HFFc6 (cell line): ENCODE results near the gene TBC1D22B. TPM values are rescaled to one million over a fixed set of nuclear protein-coding genes. Genes with fewer than 3 reads are reported as not detected.

ENCODE experiments used
- DNase-seq: peaks from one replicate; pipeline ENCODE4 v3.0.0-alpha.2; 2018
- H3K27ac Mint-ChIP-seq: 2 replicates; pipeline ENCODE4 v1.8.0; 2020; ENCODE audit warnings: mild to moderate bottlenecking, mixed read lengths
- H3K27me3 Mint-ChIP-seq: 2 replicates; pipeline ENCODE4 v1.8.0; 2021; ENCODE audit warnings: mild to moderate bottlenecking, moderate library complexity, mixed read lengths; ENCODE audit not compliant: insufficient read depth
- H3K36me3 Mint-ChIP-seq: 2 replicates; pipeline ENCODE4 v1.8.0; 2021; ENCODE audit warnings: low read depth, mixed read lengths
- H3K4me1 Mint-ChIP-seq: 2 replicates; pipeline ENCODE4 v1.8.0; 2020; ENCODE audit warnings: low read depth, mixed read lengths
- H3K4me3 Mint-ChIP-seq: 2 replicates; pipeline ENCODE4 v1.8.0; 2020; ENCODE audit warnings: mild to moderate bottlenecking, moderate library complexity, mixed read lengths
- H3K9me3 Mint-ChIP-seq: 2 replicates; pipeline ENCODE4 v1.8.0; 2020; ENCODE audit warnings: mild to moderate bottlenecking, mixed read lengths
- CTCF ChIP-seq: fragments of 200-600 bp; sonication (generic); IDR thresholded peaks from 2 replicates; pipeline ENCODE4 v1.5.0; 2021; ENCODE audit warnings: antibody characterized with exemption, mild to moderate bottlenecking
- total RNA-seq, 6 experiments: library from RNA; stranded (reverse); fragmentation: NEBNext Ultra II Directional; extraction: Animal tissue kit (Norgen Biotek cat#: 25700); gene quantifications; 2 replicates in 1 of 6; 3 replicates in 5 of 6; pipeline ENCODE4 v1.2.3, GENCODE V29; 2021

The TBC1D22B gene
- total RNA-seq, 6 experiments from 2014 or later = 9.0 to 9.6 (median 9.2) TPM

DNA sequence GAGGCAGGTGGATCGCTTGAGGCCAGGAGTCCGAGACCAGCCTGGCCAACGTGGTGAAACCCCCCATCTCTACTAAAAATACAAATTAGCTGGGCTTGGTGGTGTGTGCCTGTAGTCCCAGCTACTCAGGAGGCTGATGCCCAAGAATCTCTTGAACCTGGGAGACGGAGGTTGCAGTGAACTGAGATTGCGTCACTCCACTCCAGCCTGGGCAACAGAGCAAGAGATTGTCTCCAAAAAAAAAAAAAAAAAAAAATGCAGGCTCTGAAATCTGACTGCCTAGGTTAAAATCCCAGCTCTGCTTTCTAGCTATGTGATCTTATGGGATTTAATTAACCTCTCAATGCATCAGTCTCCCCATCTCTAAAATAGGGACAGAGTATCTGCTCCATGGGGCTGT lies 3.6 kb downstream of the TBC1D22B start:
- no peak for TF ChIP-seq CTCF
- no peak for DNase-seq
- no peaks in the 10 kb centered on the region for H3K36me3 Mint-ChIP-seq
- no peak overlapping the region for H3K27ac Mint-ChIP-seq
- H3K4me3 Mint-ChIP-seq = no peak overlapping the region
- peaks cover 4% of the 10 kb centered on the region for H3K27me3 Mint-ChIP-seq
- no peaks in the 10 kb centered on the region for H3K9me3 Mint-ChIP-seq
- H3K4me1 Mint-ChIP-seq = peaks cover 50% of the 10 kb centered on the region

DNA sequence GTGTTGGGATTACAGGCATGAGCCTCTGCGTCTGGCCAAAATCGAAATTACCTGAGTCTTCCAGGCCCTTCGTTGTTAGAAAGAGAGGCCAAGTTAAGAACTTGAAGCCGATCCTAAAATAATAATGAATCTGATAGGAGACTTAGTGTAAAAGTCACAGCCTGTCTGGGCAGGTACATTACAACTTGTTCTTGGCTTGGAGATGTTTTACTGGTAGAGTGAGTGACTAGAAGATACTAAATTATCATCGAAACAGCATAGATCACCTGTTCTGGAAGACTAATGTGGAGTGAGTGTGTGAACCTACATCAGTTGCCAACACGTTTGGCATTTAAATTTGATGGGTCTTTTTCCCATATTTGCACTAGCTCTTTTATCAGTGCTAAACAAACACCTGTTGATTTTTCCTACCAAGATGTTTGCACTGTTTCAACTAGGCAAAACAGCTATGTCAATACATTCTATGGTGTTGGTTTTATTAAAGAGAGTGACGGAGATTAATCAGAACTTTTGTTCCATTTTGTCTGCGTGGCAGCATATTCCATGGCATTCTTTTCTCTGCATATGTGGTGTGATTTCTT lies 5.0 kb downstream of the TBC1D22B start:
- H3K4me1 Mint-ChIP-seq = peaks cover 36% of the 10 kb centered on the region
- H3K36me3 Mint-ChIP-seq = no peaks in the 10 kb centered on the region
- no peak overlapping the region for H3K4me3 Mint-ChIP-seq
- DNase-seq = no peak
- no peak overlapping the region for H3K27ac Mint-ChIP-seq
- no peaks in the 10 kb centered on the region for H3K9me3 Mint-ChIP-seq
- TF ChIP-seq CTCF = no peak
- peaks cover 2% of the 10 kb centered on the region; the same call in 1 of the 2 replicates for H3K27me3 Mint-ChIP-seq

DNA sequence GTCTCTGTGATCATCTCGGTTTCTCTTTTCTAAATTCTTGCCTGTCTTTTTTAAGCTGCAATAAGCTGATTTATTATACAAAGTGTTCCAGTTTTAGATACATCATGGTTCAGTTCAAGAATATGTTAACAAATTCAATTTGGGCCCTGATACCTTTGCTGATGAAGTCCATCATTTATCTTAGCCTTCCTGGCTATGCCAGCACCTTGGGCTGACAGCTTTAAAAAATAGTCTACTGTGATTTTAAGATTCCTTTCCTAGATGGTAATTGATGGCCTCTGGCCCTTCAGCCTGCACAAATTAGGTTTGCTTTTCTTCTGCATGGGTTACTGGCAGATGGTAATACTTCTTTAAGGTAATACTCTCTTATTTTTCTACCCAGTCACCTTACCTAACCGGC lies 7.4 kb downstream of the TBC1D22B start:
- Mint-ChIP-seq H3K27me3 (no peaks in the 10 kb centered on the region; the same call in 1 of the 2 replicates), H3K4me3 (no peak overlapping the region), H3K9me3 (no peaks in the 10 kb centered on the region), H3K36me3 (no peaks in the 10 kb centered on the region), H3K4me1 (peaks cover 17% of the 10 kb centered on the region; the same call in 1 of the 2 replicates), H3K27ac (no peak overlapping the region)
- no peak for TF ChIP-seq CTCF
- no peak for DNase-seq

GRCh38 chr6:37265860-37266259 lies 8.3 kb downstream of the TBC1D22B start:
- Mint-ChIP-seq H3K36me3 (peaks cover 4% of the 10 kb centered on the region; the same call in 1 of the 2 replicates), H3K9me3 (no peaks in the 10 kb centered on the region), H3K27me3 (no peaks in the 10 kb centered on the region; the same call in 1 of the 2 replicates), H3K4me1 (peaks cover 12% of the 10 kb centered on the region; the same call in 1 of the 2 replicates), H3K4me3 (no peak overlapping the region), H3K27ac (no peak overlapping the region)
- TF ChIP-seq CTCF = no peak
- DNase-seq = no peak

DNA sequence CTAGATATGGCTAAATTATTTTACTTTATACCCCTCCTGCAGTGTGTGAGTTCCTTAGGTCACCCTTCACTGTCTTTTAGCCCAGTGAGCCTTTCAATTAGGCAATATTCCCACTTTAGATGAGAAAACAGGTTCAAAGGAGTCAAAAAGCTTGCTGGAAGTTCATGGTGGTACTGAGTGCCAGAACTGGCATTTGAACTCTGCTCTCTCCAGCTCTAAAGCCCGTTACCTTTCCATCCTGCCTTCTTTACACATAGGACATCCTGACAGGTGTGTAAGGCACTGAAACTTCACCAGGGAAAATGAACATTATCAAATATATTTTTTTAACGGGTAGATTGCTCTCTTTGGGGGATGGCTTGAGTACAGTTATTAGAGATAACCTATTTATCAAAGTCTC lies 11.5 kb downstream of the TBC1D22B start:
- no peak overlapping the region for H3K4me3 Mint-ChIP-seq
- no peak for TF ChIP-seq CTCF
- H3K36me3 Mint-ChIP-seq = peaks cover 4% of the 10 kb centered on the region; the same call in 1 of the 2 replicates
- no peaks in the 10 kb centered on the region; the same call in 1 of the 2 replicates for H3K27me3 Mint-ChIP-seq
- no peak for DNase-seq
- no peaks in the 10 kb centered on the region for H3K9me3 Mint-ChIP-seq
- no peak overlapping the region for H3K27ac Mint-ChIP-seq
- H3K4me1 Mint-ChIP-seq = no peaks in the 10 kb centered on the region
